ENCODE data around the gene CKAP2L. TPM values are rescaled to one million over a fixed set of nuclear protein-coding genes. Genes with fewer than 3 reads are reported as not detected.
"Not testable (repeated sequence)": the region's sequence is repeated elsewhere in the genome, so short reads cannot be mapped to it uniquely, and the experiment has no call there.

Gene CKAP2L
- total and polyA plus RNA-seq, 5 donors from 2014 or later = 0.43 to 3.4 (median 0.95) TPM

GRCh38 chr2:112722816-112723546, 41.4 kb downstream of the CKAP2L start:
- Histone ChIP-seq H3K4me1 (ENCODE audit: control insufficient read depth, insufficient read depth, low read length, poor library complexity, severe bottlenecking) (no peaks in the 10 kb centered on the region), H3K4me3 (ENCODE audit: low read depth, low read length) (no peak overlapping the region), H3K36me3 (ENCODE audit: control insufficient read depth, insufficient read depth, low read length) (no peaks in the 10 kb centered on the region), H3K27me3 (ENCODE audit: control insufficient read depth, insufficient read depth, low read length) (no peaks in the 10 kb centered on the region), H3K27ac (ENCODE audit: insufficient read depth, low read length, poor library complexity, severe bottlenecking) (no peak overlapping the region), H3K9me3 (ENCODE audit: control insufficient read depth in 2 of 2, low read length in 2 of 2) (no peaks in the 10 kb centered on the region)
- Mint-ChIP-seq H3K27ac (peak overlapping the region in 1 of 3 donors; percentile 36), H3K4me3 (no peak overlapping the region), H3K27me3 (peaks cover 8% of the 10 kb centered on the region), H3K36me3 (no peaks in the 10 kb centered on the region), H3K4me1 (peaks cover 0 to 6% (median 0%) of the 10 kb centered on the region in 4 donors), H3K9me3 (peaks cover 0 to 2% (median 0%) of the 10 kb centered on the region in 7 donors)
- ATAC-seq (ENCODE audit: low read depth in 2 of 2) (no peak), DNase-seq (no peak)

GRCh38 chr2:112721819-112722522, 42.4 kb downstream of the CKAP2L start:
- Histone ChIP-seq H3K4me1 (ENCODE audit: control insufficient read depth, insufficient read depth, low read length, poor library complexity, severe bottlenecking) (no peaks in the 10 kb centered on the region), H3K27ac (ENCODE audit: insufficient read depth, low read length, poor library complexity, severe bottlenecking) (no peak overlapping the region), H3K9me3 (ENCODE audit: control insufficient read depth in 2 of 2, low read length in 2 of 2) (no peaks in the 10 kb centered on the region), H3K36me3 (ENCODE audit: control insufficient read depth, insufficient read depth, low read length) (no peaks in the 10 kb centered on the region), H3K27me3 (ENCODE audit: control insufficient read depth, insufficient read depth, low read length) (no peaks in the 10 kb centered on the region), H3K4me3 (ENCODE audit: low read depth, low read length) (no peak overlapping the region)
- Mint-ChIP-seq H3K27ac (no peak overlapping the region), H3K4me3 (no peak overlapping the region), H3K9me3 (peaks cover 0 to 4% (median 2%) of the 10 kb centered on the region in 7 donors), H3K27me3 (peaks cover 5% of the 10 kb centered on the region), H3K36me3 (no peaks in the 10 kb centered on the region), H3K4me1 (peaks cover 0 to 6% (median 0%) of the 10 kb centered on the region in 4 donors)
- ATAC-seq (ENCODE audit: low read depth in 2 of 2) (no peak), DNase-seq (no peak)

GRCh38 chr2:112720785-112721184, 43.6 kb downstream of the CKAP2L start, which contains the start of gene NT5DC4:
TSS of gene NT5DC4 (plus strand) at chr2:112721020. CDS start at chr2:112721080, 60 bp downstream.
- no peak within 1 kb of the TSS for H3K27ac ChIP-seq (ENCODE audit: insufficient read depth, low read length, poor library complexity, severe bottlenecking)
- H3K4me3 ChIP-seq (ENCODE audit: low read depth, low read length) = no peak within 1 kb of the TSS
- no peaks in the 10 kb centered on the region for H3K4me1 Mint-ChIP-seq
- H3K9me3 ChIP-seq (ENCODE audit: control insufficient read depth in 2 of 2, low read length in 2 of 2) = no peaks in the 10 kb centered on the region
- no peaks in the 10 kb centered on the region for H3K36me3 Mint-ChIP-seq
- H3K27ac Mint-ChIP-seq = no peak within 1 kb of the TSS
- peaks cover 0 to 5% (median 2%) of the 10 kb centered on the region in 7 donors for H3K9me3 Mint-ChIP-seq
- H3K27me3 ChIP-seq (ENCODE audit: control insufficient read depth, insufficient read depth, low read length) = no peaks in the 10 kb centered on the region
- H3K27me3 Mint-ChIP-seq = no peaks in the 10 kb centered on the region
- H3K4me1 ChIP-seq (ENCODE audit: control insufficient read depth, insufficient read depth, low read length, poor library complexity, severe bottlenecking) = no peaks in the 10 kb centered on the region
- no peaks in the 10 kb centered on the region for H3K36me3 ChIP-seq (ENCODE audit: control insufficient read depth, insufficient read depth, low read length)
- H3K4me3 Mint-ChIP-seq = no peak within 1 kb of the TSS
- ATAC-seq (ENCODE audit: low read depth in 2 of 2) = no peak
- no peak for DNase-seq

GRCh38 chr2:112718863-112719370, 45.5 kb downstream of the CKAP2L start:
- Mint-ChIP-seq H3K4me3 (no peak overlapping the region), H3K27ac (no peak overlapping the region), H3K36me3 (no peaks in the 10 kb centered on the region), H3K4me1 (no peaks in the 10 kb centered on the region), H3K27me3 (peaks cover 4% of the 10 kb centered on the region), H3K9me3 (peaks cover 0 to 5% (median 2%) of the 10 kb centered on the region in 7 donors)
- Histone ChIP-seq H3K27me3 (ENCODE audit: control insufficient read depth, insufficient read depth, low read length) (no peaks in the 10 kb centered on the region), H3K36me3 (ENCODE audit: control insufficient read depth, insufficient read depth, low read length) (no peaks in the 10 kb centered on the region), H3K4me1 (ENCODE audit: control insufficient read depth, insufficient read depth, low read length, poor library complexity, severe bottlenecking) (no peaks in the 10 kb centered on the region), H3K27ac (ENCODE audit: insufficient read depth, low read length, poor library complexity, severe bottlenecking) (no peak overlapping the region), H3K4me3 (ENCODE audit: low read depth, low read length) (no peak overlapping the region), H3K9me3 (ENCODE audit: control insufficient read depth in 2 of 2, low read length in 2 of 2) (no peaks in the 10 kb centered on the region)
- ATAC-seq (ENCODE audit: low read depth in 2 of 2) (no peak), DNase-seq (no peak)

- not testable (repeated sequence) for H3K4me3 ChIP-seq (ENCODE audit: low read depth, low read length); H3K4me3 Mint-ChIP-seq; H3K9me3 Mint-ChIP-seq; H3K36me3 ChIP-seq (ENCODE audit: control insufficient read depth, insufficient read depth, low read length); DNase-seq; ATAC-seq (ENCODE audit: low read depth in 2 of 2); H3K27ac Mint-ChIP-seq; H3K4me1 Mint-ChIP-seq; H3K36me3 Mint-ChIP-seq; H3K9me3 ChIP-seq (ENCODE audit: control insufficient read depth in 2 of 2, low read length in 2 of 2); H3K4me1 ChIP-seq (ENCODE audit: control insufficient read depth, insufficient read depth, low read length, poor library complexity, severe bottlenecking); H3K27me3 ChIP-seq (ENCODE audit: control insufficient read depth, insufficient read depth, low read length); H3K27ac ChIP-seq (ENCODE audit: insufficient read depth, low read length, poor library complexity, severe bottlenecking); H3K27me3 Mint-ChIP-seq
Measured at GRCh38 chr2:112716826-112717352, 47.5 kb downstream of the CKAP2L start.

- not testable (repeated sequence) for H3K36me3 ChIP-seq (ENCODE audit: control insufficient read depth, insufficient read depth, low read length); H3K27me3 ChIP-seq (ENCODE audit: control insufficient read depth, insufficient read depth, low read length); H3K9me3 ChIP-seq (ENCODE audit: control insufficient read depth in 2 of 2, low read length in 2 of 2); H3K4me1 ChIP-seq (ENCODE audit: control insufficient read depth, insufficient read depth, low read length, poor library complexity, severe bottlenecking); H3K4me1 Mint-ChIP-seq; H3K36me3 Mint-ChIP-seq; ATAC-seq (ENCODE audit: low read depth in 2 of 2); DNase-seq; H3K27ac Mint-ChIP-seq; H3K4me3 Mint-ChIP-seq; H3K27ac ChIP-seq (ENCODE audit: insufficient read depth, low read length, poor library complexity, severe bottlenecking); H3K9me3 Mint-ChIP-seq; H3K4me3 ChIP-seq (ENCODE audit: low read depth, low read length)
- peaks cover 13% of the 10 kb centered on the region for H3K27me3 Mint-ChIP-seq
Measured at GRCh38 chr2:112716094-112716493, 48.3 kb downstream of the CKAP2L start.

- H3K9me3 ChIP-seq (ENCODE audit: control insufficient read depth in 2 of 2, low read length in 2 of 2) = no peaks in the 10 kb centered on the region
- no peaks in the 10 kb centered on the region for H3K4me1 Mint-ChIP-seq
- no peak overlapping the region for H3K4me3 ChIP-seq (ENCODE audit: low read depth, low read length)
- no peaks in the 10 kb centered on the region for H3K36me3 ChIP-seq (ENCODE audit: control insufficient read depth, insufficient read depth, low read length)
- DNase-seq (no peak), ATAC-seq (ENCODE audit: low read depth in 2 of 2) (no peak)
- H3K27ac ChIP-seq (ENCODE audit: insufficient read depth, low read length, poor library complexity, severe bottlenecking) = no peak overlapping the region
- no peak overlapping the region for H3K27ac Mint-ChIP-seq
- H3K27me3 Mint-ChIP-seq = peaks cover 15% of the 10 kb centered on the region
- no peaks in the 10 kb centered on the region for H3K4me1 ChIP-seq (ENCODE audit: control insufficient read depth, insufficient read depth, low read length, poor library complexity, severe bottlenecking)
- H3K27me3 ChIP-seq (ENCODE audit: control insufficient read depth, insufficient read depth, low read length) = no peaks in the 10 kb centered on the region
- H3K9me3 Mint-ChIP-seq = peaks cover 0 to 7% (median 2%) of the 10 kb centered on the region in 7 donors
- H3K36me3 Mint-ChIP-seq = no peaks in the 10 kb centered on the region
- H3K4me3 Mint-ChIP-seq = peak overlapping the region in 1 of 4 donors; percentile 51
Measured at GRCh38 chr2:112714836-112715631, 49.4 kb downstream of the CKAP2L start.
